Measurements from ENCODE around the gene UFC1. TPM values are rescaled to one million over a fixed set of nuclear protein-coding genes. Genes with fewer than 3 reads are reported as not detected.

UFC1 gene
- total and polyA plus RNA-seq, 4 donors: 64.2 to 184 (median 107) TPM

- DNase-seq (peak; percentile 36 to 63), ATAC-seq (ENCODE audit: low FRiP score) (no peak)
- Histone ChIP-seq H3K36me3 (ENCODE audit: control insufficient read depth in 1 of 2, insufficient read depth in 2 of 2, low read length in 1 of 2) (peaks cover 0 to 4% of the 10 kb centered on the region in 2 donors), H3K27ac (ENCODE audit: low read depth in 1 of 2, low read length in 2 of 2) (no peak overlapping the region), H3K4me1 (ENCODE audit: control insufficient read depth in 1 of 2, insufficient read depth in 2 of 2, low read length in 2 of 2) (no peaks in the 10 kb centered on the region), H3K9me3 (ENCODE audit: control insufficient read depth, low read length) (no peaks in the 10 kb centered on the region), H3K27me3 (ENCODE audit: control insufficient read depth in 1 of 2, insufficient read depth in 2 of 2, low read length in 1 of 2) (no peaks in the 10 kb centered on the region), H3K4me3 (ENCODE audit: low read length in 2 of 2) (no peak overlapping the region)
- intact Hi-C loops (cut with DNase I): no loop called here
- 80 to 82% methylated on average over 12 of the region's 12 CpGs for WGBS, 2 donors
Observed at GRCh38 chr1:161171696-161172095, 17.9 kb downstream of the UFC1 start.

- Histone ChIP-seq H3K9me3 (ENCODE audit: control insufficient read depth, low read length) (no peaks in the 10 kb centered on the region), H3K4me3 (ENCODE audit: low read length in 2 of 2) (no peak overlapping the region), H3K27me3 (ENCODE audit: control insufficient read depth in 1 of 2, insufficient read depth in 2 of 2, low read length in 1 of 2) (no peaks in the 10 kb centered on the region), H3K4me1 (ENCODE audit: control insufficient read depth in 1 of 2, insufficient read depth in 2 of 2, low read length in 2 of 2) (no peaks in the 10 kb centered on the region), H3K36me3 (ENCODE audit: control insufficient read depth in 1 of 2, insufficient read depth in 2 of 2, low read length in 1 of 2) (peaks cover 0 to 4% of the 10 kb centered on the region in 2 donors), H3K27ac (ENCODE audit: low read depth in 1 of 2, low read length in 2 of 2) (no peak overlapping the region)
- intact Hi-C loops (cut with DNase I): no loop called here
- DNase-seq (peak in 1 of 2 donors; percentile 19), ATAC-seq (ENCODE audit: low FRiP score) (no peak)
- WGBS, 2 donors: 57 to 65% methylated on average over 1 of the region's 1 CpG
Observed at GRCh38 chr1:161172349-161172748, 18.6 kb downstream of the UFC1 start.

- no peaks in the 10 kb centered on the region for H3K4me1 ChIP-seq (ENCODE audit: control insufficient read depth in 1 of 2, insufficient read depth in 2 of 2, low read length in 2 of 2)
- ATAC-seq (ENCODE audit: low FRiP score): no peak
- no peaks in the 10 kb centered on the region for H3K27me3 ChIP-seq (ENCODE audit: control insufficient read depth in 1 of 2, insufficient read depth in 2 of 2, low read length in 1 of 2)
- no peaks in the 10 kb centered on the region for H3K9me3 ChIP-seq (ENCODE audit: control insufficient read depth, low read length)
- H3K4me3 ChIP-seq (ENCODE audit: low read length in 2 of 2): no peak overlapping the region
- peak overlapping the region in 1 of 2 donors; percentile 20 for H3K27ac ChIP-seq (ENCODE audit: low read depth in 1 of 2, low read length in 2 of 2)
- H3K36me3 ChIP-seq (ENCODE audit: control insufficient read depth in 1 of 2, insufficient read depth in 2 of 2, low read length in 1 of 2): peaks cover 0 to 4% of the 10 kb centered on the region in 2 donors
- intact Hi-C loops (cut with DNase I): no loop called here
- 23 to 26% methylated on average over 4 of the region's 4 CpGs for WGBS, 2 donors
- peak; percentile 45 to 78 for DNase-seq
Observed at GRCh38 chr1:161172776-161173376, 19.1 kb downstream of the UFC1 start.

GRCh38 chr1:161173711-161174110 is 19.9 kb downstream of the UFC1 start:
- DNase-seq (peak; percentile 34 to 59), ATAC-seq (ENCODE audit: low FRiP score) (no peak)
- intact Hi-C loops (cut with DNase I): no loop called here
- 92 to 93% methylated on average over 11 of the region's 11 CpGs for WGBS, 2 donors
- H3K9me3 ChIP-seq (ENCODE audit: control insufficient read depth, low read length): no peaks in the 10 kb centered on the region
- no peak overlapping the region for H3K27ac ChIP-seq (ENCODE audit: low read depth in 1 of 2, low read length in 2 of 2)
- peaks cover 0 to 4% of the 10 kb centered on the region in 2 donors for H3K36me3 ChIP-seq (ENCODE audit: control insufficient read depth in 1 of 2, insufficient read depth in 2 of 2, low read length in 1 of 2)
- no peaks in the 10 kb centered on the region for H3K27me3 ChIP-seq (ENCODE audit: control insufficient read depth in 1 of 2, insufficient read depth in 2 of 2, low read length in 1 of 2)
- no peak overlapping the region for H3K4me3 ChIP-seq (ENCODE audit: low read length in 2 of 2)
- no peaks in the 10 kb centered on the region for H3K4me1 ChIP-seq (ENCODE audit: control insufficient read depth in 1 of 2, insufficient read depth in 2 of 2, low read length in 2 of 2)

GRCh38 chr1:161174911-161175310 is 21.1 kb downstream of the UFC1 start:
- ATAC-seq (ENCODE audit: low FRiP score) (no peak), DNase-seq (peak in 1 of 2 donors; percentile 73)
- H3K4me3 ChIP-seq (ENCODE audit: low read length in 2 of 2): no peak overlapping the region
- H3K27ac ChIP-seq (ENCODE audit: low read depth in 1 of 2, low read length in 2 of 2): no peak overlapping the region
- intact Hi-C loops (cut with DNase I): no loop called here
- 93 to 94% methylated on average over 11 of the region's 11 CpGs for WGBS, 2 donors
- H3K4me1 ChIP-seq (ENCODE audit: control insufficient read depth in 1 of 2, insufficient read depth in 2 of 2, low read length in 2 of 2): no peaks in the 10 kb centered on the region
- H3K36me3 ChIP-seq (ENCODE audit: control insufficient read depth in 1 of 2, insufficient read depth in 2 of 2, low read length in 1 of 2): peaks cover 0 to 4% of the 10 kb centered on the region in 2 donors
- H3K9me3 ChIP-seq (ENCODE audit: control insufficient read depth, low read length): no peaks in the 10 kb centered on the region
- H3K27me3 ChIP-seq (ENCODE audit: control insufficient read depth in 1 of 2, insufficient read depth in 2 of 2, low read length in 1 of 2): no peaks in the 10 kb centered on the region

- 87 to 89% methylated on average over 10 of the region's 10 CpGs for WGBS, 2 donors
- Histone ChIP-seq H3K4me1 (ENCODE audit: control insufficient read depth in 1 of 2, insufficient read depth in 2 of 2, low read length in 2 of 2) (no peaks in the 10 kb centered on the region), H3K27me3 (ENCODE audit: control insufficient read depth in 1 of 2, insufficient read depth in 2 of 2, low read length in 1 of 2) (no peaks in the 10 kb centered on the region), H3K27ac (ENCODE audit: low read depth in 1 of 2, low read length in 2 of 2) (no peak overlapping the region), H3K4me3 (ENCODE audit: low read length in 2 of 2) (no peak overlapping the region), H3K9me3 (ENCODE audit: control insufficient read depth, low read length) (no peaks in the 10 kb centered on the region), H3K36me3 (ENCODE audit: control insufficient read depth in 1 of 2, insufficient read depth in 2 of 2, low read length in 1 of 2) (peaks cover 0 to 4% of the 10 kb centered on the region in 2 donors)
- ATAC-seq (ENCODE audit: low FRiP score) (no peak), DNase-seq (peak; percentile 40 to 69)
- intact Hi-C loops (cut with DNase I): no loop called here
Observed at GRCh38 chr1:161175771-161176453, 22.1 kb downstream of the UFC1 start.

GRCh38 chr1:161176468-161177111 is 22.8 kb downstream of the UFC1 start:
- ATAC-seq (ENCODE audit: low FRiP score): peak; percentile 36

GRCh38 chr1:161177112-161177935 is 23.5 kb downstream of the UFC1 start, which contains the start of gene B4GALT3:
Gene B4GALT3, minus strand, starts transcription at chr1:161177507. Its CDS starts 1,447 bp downstream, at chr1:161176060.
- intact Hi-C loops (cut with DNase I): no loop called here
- WGBS, 2 donors: 3% methylated on average over 50 of the region's 50 CpGs

More at GRCh38 chr1:161176468-161177111, 22.8 kb downstream of the UFC1 start:
- DNase-seq: peak; percentile 30 to 41
- peak overlapping the region; percentile 44 to 53 for H3K4me3 ChIP-seq (ENCODE audit: low read length in 2 of 2)
- H3K27me3 ChIP-seq (ENCODE audit: control insufficient read depth in 1 of 2, insufficient read depth in 2 of 2, low read length in 1 of 2): no peaks in the 10 kb centered on the region
- intact Hi-C loops (cut with DNase I): no loop called here
- H3K27ac ChIP-seq (ENCODE audit: low read depth in 1 of 2, low read length in 2 of 2): peak overlapping the region in 1 of 2 donors; percentile 54
- 16 to 18% methylated on average over 17 of the region's 17 CpGs for WGBS, 2 donors
- peaks cover 0 to 2% of the 10 kb centered on the region in 2 donors for H3K36me3 ChIP-seq (ENCODE audit: control insufficient read depth in 1 of 2, insufficient read depth in 2 of 2, low read length in 1 of 2)
- H3K9me3 ChIP-seq (ENCODE audit: control insufficient read depth, low read length): no peaks in the 10 kb centered on the region
- no peaks in the 10 kb centered on the region for H3K4me1 ChIP-seq (ENCODE audit: control insufficient read depth in 1 of 2, insufficient read depth in 2 of 2, low read length in 2 of 2)

More at GRCh38 chr1:161177112-161177935, 23.5 kb downstream of the UFC1 start, which contains the start of gene B4GALT3:
- Histone ChIP-seq H3K36me3 (ENCODE audit: control insufficient read depth in 1 of 2, insufficient read depth in 2 of 2, low read length in 1 of 2) (peaks cover 0 to 2% of the 10 kb centered on the region in 2 donors), H3K9me3 (ENCODE audit: control insufficient read depth, low read length) (no peaks in the 10 kb centered on the region), H3K4me3 (ENCODE audit: low read length in 2 of 2) (peak within 1 kb of the TSS; percentile 44 to 53), H3K4me1 (ENCODE audit: control insufficient read depth in 1 of 2, insufficient read depth in 2 of 2, low read length in 2 of 2) (no peaks in the 10 kb centered on the region), H3K27me3 (ENCODE audit: control insufficient read depth in 1 of 2, insufficient read depth in 2 of 2, low read length in 1 of 2) (no peaks in the 10 kb centered on the region), H3K27ac (ENCODE audit: low read depth in 1 of 2, low read length in 2 of 2) (peak within 1 kb of the TSS in 1 of 2 donors; percentile 76)
- DNase-seq (peak; percentile 92 to 98), ATAC-seq (ENCODE audit: low FRiP score) (peak; percentile 97)
